ENCODE results near the gene PCID2. TPM values are rescaled to one million over a fixed set of nuclear protein-coding genes. Genes with fewer than 3 reads are reported as not detected.

PCID2 gene
- polyA plus RNA-seq, 1 experiment = 107 TPM

- Histone ChIP-seq H3K9me3 (ENCODE audit: control insufficient read depth, insufficient read depth, low read length) (peaks cover 5% of the 10 kb centered on the region; the same call in 1 of the 2 replicates), H3K27ac (ENCODE audit: low read depth, low read length) (no peak overlapping the region), H3K4me3 (ENCODE audit: low read depth, low read length) (no peak overlapping the region), H3K27me3 (ENCODE audit: control insufficient read depth, insufficient read depth, low read length) (peaks cover 4% of the 10 kb centered on the region)
- ChIA-PET CTCF (no interaction called here), POLR2A (no interaction called here)
- DNase-seq (ENCODE audit: low read depth, low spot score) = no peak
- no peak for TF ChIP-seq CTCF (IDR thresholded peaks at IDR 0.05; ENCODE audit: low read depth, low read length)
Measured at GRCh38 chr13:113158946-113159345, 49.5 kb downstream of the PCID2 start.

GRCh38 chr13:113157929-113158747 lies 50.3 kb downstream of the PCID2 start, which contains the start of gene PROZ:
Gene PROZ, plus strand, starts transcription at chr13:113158648. Its CDS starts 13 bp downstream, at chr13:113158661.
- no peak within 1 kb of the TSS for H3K4me3 ChIP-seq (ENCODE audit: low read depth, low read length)
- POLR2A ChIA-PET = no interaction called here
- H3K27me3 ChIP-seq (ENCODE audit: control insufficient read depth, insufficient read depth, low read length) = peaks cover 1% of the 10 kb centered on the region
- CTCF ChIA-PET = no interaction called here
- no peak for TF ChIP-seq CTCF (IDR thresholded peaks at IDR 0.05; ENCODE audit: low read depth, low read length)
- DNase-seq (ENCODE audit: low read depth, low spot score) = no peak
- H3K27ac ChIP-seq (ENCODE audit: low read depth, low read length) = no peak within 1 kb of the TSS
- H3K9me3 ChIP-seq (ENCODE audit: control insufficient read depth, insufficient read depth, low read length) = peaks cover 5% of the 10 kb centered on the region; the same call in 1 of the 2 replicates

GRCh38 chr13:113157206-113157928 lies 51.1 kb downstream of the PCID2 start:
- Histone ChIP-seq H3K27me3 (ENCODE audit: control insufficient read depth, insufficient read depth, low read length) (no peaks in the 10 kb centered on the region), H3K27ac (ENCODE audit: low read depth, low read length) (no peak overlapping the region), H3K9me3 (ENCODE audit: control insufficient read depth, insufficient read depth, low read length) (peaks cover 5% of the 10 kb centered on the region; the same call in 1 of the 2 replicates), H3K4me3 (ENCODE audit: low read depth, low read length) (no peak overlapping the region)
- no peak for DNase-seq (ENCODE audit: low read depth, low spot score)
- ChIA-PET POLR2A (interaction anchor here (0.6 kb wide), 1 partner anchor 17 kb away, joined by 4 read pairs; no protein-coding TSS in a partner anchor), CTCF (no interaction called here)
- TF ChIP-seq CTCF (IDR thresholded peaks at IDR 0.05; ENCODE audit: low read depth, low read length) = no peak

GRCh38 chr13:113155982-113156655 lies 52.4 kb downstream of the PCID2 start:
- CTCF ChIA-PET = no interaction called here
- Histone ChIP-seq H3K9me3 (ENCODE audit: control insufficient read depth, insufficient read depth, low read length) (peaks cover 5% of the 10 kb centered on the region), H3K27ac (ENCODE audit: low read depth, low read length) (no peak overlapping the region), H3K4me3 (ENCODE audit: low read depth, low read length) (no peak overlapping the region), H3K27me3 (ENCODE audit: control insufficient read depth, insufficient read depth, low read length) (no peaks in the 10 kb centered on the region)
- DNase-seq (ENCODE audit: low read depth, low spot score) = no peak
- POLR2A ChIA-PET = no interaction called here
- TF ChIP-seq CTCF (IDR thresholded peaks at IDR 0.05; ENCODE audit: low read depth, low read length) = no peak
